Body of pancreas (tissue), 4 donors: ENCODE results near the gene CCDC6. TPM values are rescaled to one million over a fixed set of nuclear protein-coding genes. Genes with fewer than 3 reads are reported as not detected.
"Not testable (repeated sequence)": the region's sequence is repeated elsewhere in the genome, so short reads cannot be mapped to it uniquely, and the experiment has no call there.

ENCODE experiments used
- ATAC-seq: fragments of 150-250 bp; one replicate; pipeline ENCODE4 v1.9.1; 2016
- DNase-seq, 4 donors: peaks; one replicate each; pipeline ENCODE4 v3.0.0-alpha.2; 2019
- H3K27ac ChIP-seq, 4 donors: fragments of 200-600 bp; sonication (generic); 1 replicate in 3 of 4; 2 replicates in 1 of 4; pipeline versions ENCODE4 v1.5.1 to v1.6.1; 2016 to 2019; ENCODE audit warnings: mild to moderate bottlenecking in 1 of 4, mixed read lengths in 1 of 4, moderate library complexity in 1 of 4
- H3K27me3 ChIP-seq, 2 donors: fragments of 200-600 bp; sonication (generic); one replicate each; pipeline ENCODE4 v1.6.0; 2016; ENCODE audit warnings: mild to moderate bottlenecking in 1 of 2
- H3K36me3 ChIP-seq, 2 donors: fragments of 200-600 bp; sonication (generic); replicated peaks in 1 of 2; 2 replicates each; pipeline ENCODE4 v1.5.1; 2016; ENCODE audit warnings: low read depth in 2 of 2; ENCODE audit not compliant: insufficient read depth in 1 of 2
- H3K4me1 ChIP-seq: fragments of 200-600 bp; sonication (generic); one replicate; pipeline ENCODE4 v1.6.0; 2016
- H3K4me3 ChIP-seq, 2 donors: fragments of 200-600 bp; sonication (generic); 1 replicate in 1 of 2; 2 replicates in 1 of 2; pipeline ENCODE4 v1.5.1; 2016 to 2019
- H3K9me3 ChIP-seq, 3 donors: fragments of 200-600 bp; sonication (generic); 1 replicate in 2 of 3; 2 replicates in 1 of 3; pipeline ENCODE4 v1.5.1; 2016
- CTCF ChIP-seq, 7 experiments: fragments of 450-650 bp in 4 of 7; fragments of 200-600 bp in 3 of 7; sonication (generic) in 3 of 7; IDR thresholded peaks; one replicate each; pipeline ENCODE4 v1.5.1; 2016 to 2019; ENCODE audit warnings: antibody characterized with exemption in 7 of 7
- POLR2A ChIP-seq, 3 donors: fragments of 450-650 bp; IDR thresholded peaks; one replicate each; pipeline ENCODE4 v1.6.1; 2016; ENCODE audit warnings: antibody characterized with exemption in 3 of 3, mild to moderate bottlenecking in 2 of 3
- whole genome bisulfite sequencing, 2 donors: methylation state at CpG; one replicate each; pipeline ENCODE4 v1.1.5; 2017; 5-methylcytosine and 5-hydroxymethylcytosine counted together
- intact Hi-C: fragments of 100-400 bp; cut with DNase I; formaldehyde crosslinking; loops from one replicate; pipeline ENCODE4 v1.15.1; 2023
- total RNA-seq, 2 donors: library from RNA; depleted of rRNA; stranded (reverse); fragments of >200 nt; gene quantifications; one replicate each; pipeline ENCODE4 v1.1.0, GENCODE V29; 2016

Gene CCDC6
- total RNA-seq, 2 donors from 2014 or later, result 26.7 to 35.8 TPM

GRCh38 chr10:59887972-59888640 is 18.2 kb downstream of the CCDC6 start:
- H3K4me1 ChIP-seq, result peaks cover 54% of the 10 kb centered on the region

GRCh38 chr10:59887006-59887405 is 19.4 kb downstream of the CCDC6 start:
- Histone ChIP-seq H3K27ac (no peak overlapping the region), H3K9me3 (no peaks in the 10 kb centered on the region), H3K4me3 (no peak overlapping the region), H3K36me3 (no peaks in the 10 kb centered on the region), H3K27me3 (no peaks in the 10 kb centered on the region), H3K4me1 (peaks cover 45% of the 10 kb centered on the region)
- WGBS, 2 donors, result 70 to 71% methylated on average over 5 of the region's 5 CpGs
- intact Hi-C loops, result no loop called here
- DNase-seq (no peak), ATAC-seq (no peak)
- TF ChIP-seq CTCF (IDR thresholded peaks at IDR 0.05) (no peak), POLR2A (IDR thresholded peaks at IDR 0.05) (no peak)

More at GRCh38 chr10:59887972-59888640, 18.2 kb downstream of the CCDC6 start:
- ATAC-seq (no peak), DNase-seq (no peak)
- H3K27ac ChIP-seq, result no peak overlapping the region
- no peaks in the 10 kb centered on the region for H3K27me3 ChIP-seq
- 82 to 89% methylated on average over 3 to 6 of the region's 6 CpGs for WGBS, 2 donors
- H3K4me3 ChIP-seq, result no peak overlapping the region
- no peaks in the 10 kb centered on the region for H3K36me3 ChIP-seq
- TF ChIP-seq POLR2A (IDR thresholded peaks at IDR 0.05), result no peak
- no peak for TF ChIP-seq CTCF (IDR thresholded peaks at IDR 0.05)
- no peaks in the 10 kb centered on the region for H3K9me3 ChIP-seq
- intact Hi-C loops, result no loop called here

DNA sequence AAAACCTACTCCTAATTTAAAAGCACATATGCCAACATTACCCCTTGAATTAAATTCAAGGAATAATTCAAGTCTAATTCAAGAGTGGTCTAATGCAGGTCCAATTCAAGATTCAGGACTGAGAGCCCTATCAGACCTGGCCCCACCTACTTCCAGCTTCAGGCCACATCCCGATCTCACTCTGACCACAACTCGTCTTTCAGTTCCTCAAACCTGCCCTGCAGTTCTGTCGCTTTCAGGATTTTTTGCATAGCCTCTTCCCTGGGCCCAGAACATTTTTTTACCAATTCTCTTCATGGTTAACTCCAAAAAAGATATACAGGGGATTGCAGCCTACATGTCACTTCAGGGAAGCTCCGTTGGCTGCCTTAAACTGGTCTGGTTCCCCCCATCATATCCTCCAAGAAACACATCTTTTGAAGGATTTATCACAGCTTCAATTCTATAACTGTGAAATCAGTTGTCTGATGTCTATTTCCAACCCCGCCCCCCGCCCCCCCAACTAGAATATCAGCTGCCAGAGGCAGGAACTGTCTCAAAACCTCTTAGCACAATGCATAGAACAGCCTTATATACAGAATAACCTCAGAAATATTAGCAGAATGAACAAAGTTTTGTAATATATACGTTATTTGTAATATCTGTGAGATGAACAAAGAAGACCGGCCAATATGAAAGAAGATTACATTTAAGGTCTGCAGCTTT is 20.8 kb downstream of the CCDC6 start:
- Histone ChIP-seq H3K27me3 (no peaks in the 10 kb centered on the region), H3K4me3 (no peak overlapping the region), H3K4me1 (peaks cover 40% of the 10 kb centered on the region), H3K9me3 (no peaks in the 10 kb centered on the region), H3K36me3 (no peaks in the 10 kb centered on the region), H3K27ac (no peak overlapping the region)
- TF ChIP-seq POLR2A (IDR thresholded peaks at IDR 0.05) (no peak), CTCF (IDR thresholded peaks at IDR 0.05) (no peak)
- ATAC-seq, result no peak
- 45 to 52% methylated on average over 7 to 8 of the region's 8 CpGs for WGBS, 2 donors
- no peak for DNase-seq
- intact Hi-C loops, result no loop called here

- ATAC-seq, H3K36me3 ChIP-seq, H3K27me3 ChIP-seq, H3K27ac ChIP-seq, H3K4me3 ChIP-seq, H3K9me3 ChIP-seq, intact Hi-C loops, DNase-seq: not testable (repeated sequence)
- WGBS, 2 donors, result 92% methylated on average over 8 of the region's 8 CpGs
- H3K4me1 ChIP-seq, result peaks cover 46% of the 10 kb centered on the region
Measured at GRCh38 chr10:59884893-59885292, 21.5 kb downstream of the CCDC6 start.

DNA sequence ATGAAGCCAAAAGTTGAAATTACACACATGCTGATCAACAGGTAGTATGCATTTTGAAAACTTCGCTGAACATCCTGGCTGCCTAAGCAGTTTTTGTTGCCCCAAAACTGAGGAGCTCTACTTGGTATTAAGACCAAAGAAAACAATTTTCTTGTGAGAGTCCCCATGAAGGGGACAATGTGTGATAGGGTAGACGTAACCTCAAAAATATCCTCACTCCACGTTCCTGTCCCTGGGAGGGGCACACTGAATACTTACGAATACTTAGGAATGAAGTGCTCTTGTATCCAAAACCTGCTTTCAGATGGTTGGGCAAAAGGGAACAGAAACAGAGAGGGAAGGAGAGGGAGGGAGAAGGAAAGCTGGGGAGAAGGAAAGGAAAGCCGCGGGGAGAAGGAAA is 24.7 kb downstream of the CCDC6 start:
- H3K4me3 ChIP-seq, result no peak overlapping the region
- no peaks in the 10 kb centered on the region for H3K9me3 ChIP-seq
- no peaks in the 10 kb centered on the region for H3K27me3 ChIP-seq
- TF ChIP-seq POLR2A (IDR thresholded peaks at IDR 0.05), result no peak
- no peak for TF ChIP-seq CTCF (IDR thresholded peaks at IDR 0.05)
- intact Hi-C loops, result no loop called here
- H3K27ac ChIP-seq, result no peak overlapping the region
- DNase-seq, result no peak
- no peaks in the 10 kb centered on the region for H3K36me3 ChIP-seq
- ATAC-seq, result no peak
- 64 to 78% methylated on average over 4 to 5 of the region's 6 CpGs for WGBS, 2 donors
- H3K4me1 ChIP-seq, result peaks cover 51% of the 10 kb centered on the region
